RWPE1 (cell line): Measurements from ENCODE around the gene C1QB.
"Not testable (repeated sequence)": the region's sequence is repeated elsewhere in the genome, so short reads cannot be mapped to it uniquely, and the experiment has no call there.

Experiments
- CTCF ChIA-PET: fragments of 350-600 bp; sonication (Branson Sonifier 250); formaldehyde crosslinking; extraction: SDS; loops from one replicate; lab custom pipeline; 2021; lab: Yijun Ruan, JAX
- POLR2A ChIA-PET: fragments of 400-600 bp; formaldehyde crosslinking; extraction: SDS; loops from one replicate; lab custom pipeline; 2020; ENCODE audit warnings: antibody characterized with exemption; ENCODE audit not compliant: low non-redundant PET; lab: Yijun Ruan, JAX
- DNase-seq: peaks from one replicate; pipeline ENCODE4 v3.0.0; 2012; ENCODE audit warnings: low spot score
- H3K27ac ChIP-seq: fragments of 450-650 bp; 2 replicates; pipeline ENCODE4 v1.5.1; 2017
- CTCF ChIP-seq: fragments of 450-650 bp; conservative IDR thresholded peaks from 2 replicates; pipeline ENCODE4 v1.5.1; 2017; ENCODE audit warnings: low read depth, mild to moderate bottlenecking

The C1QB gene

GRCh38 chr1:22697980-22698379, 44.9 kb downstream of the C1QB start:
- DNase-seq = no peak
- no peak for TF ChIP-seq CTCF
- ChIA-PET CTCF (interaction anchor here (0.5 to 0.7 kb wide), 4 partner anchors 191 to 727 kb away, joined by 3 to 5 read pairs (median 4); no protein-coding TSS in a partner anchor), POLR2A (no interaction called here)
- no peak overlapping the region for H3K27ac ChIP-seq

GRCh38 chr1:22699681-22700520, 46.9 kb downstream of the C1QB start:
- TF ChIP-seq CTCF = no peak
- ChIA-PET CTCF (interaction anchor here (0.6 kb wide), 1 partner anchor 36 kb away, joined by 6 read pairs; no protein-coding TSS in a partner anchor), POLR2A (no interaction called here)
- H3K27ac ChIP-seq = no peak overlapping the region
- DNase-seq = no peak

- ChIA-PET POLR2A (no interaction called here), CTCF (interaction anchor here (0.5 to 2.8 kb wide), 3 partner anchors 27 to 261 kb away, joined by 3 to 18 read pairs (median 3); no protein-coding TSS in a partner anchor)
- DNase-seq = no peak
- no peak for TF ChIP-seq CTCF
- H3K27ac ChIP-seq = no peak overlapping the region
Measured at GRCh38 chr1:22702296-22703085, 49.5 kb downstream of the C1QB start.

- POLR2A ChIA-PET = no interaction called here
- CTCF ChIA-PET = interaction anchor here (0.6 to 2.8 kb wide), 16 partner anchors 10 to 558 kb away, joined by 3 to 22 read pairs (median 4); no protein-coding TSS in a partner anchor
- peak; percentile 90 for DNase-seq
- no peak overlapping the region for H3K27ac ChIP-seq
- TF ChIP-seq CTCF = peak; percentile 91
Measured at GRCh38 chr1:22704440-22705067, 51.5 kb downstream of the C1QB start.

DNA sequence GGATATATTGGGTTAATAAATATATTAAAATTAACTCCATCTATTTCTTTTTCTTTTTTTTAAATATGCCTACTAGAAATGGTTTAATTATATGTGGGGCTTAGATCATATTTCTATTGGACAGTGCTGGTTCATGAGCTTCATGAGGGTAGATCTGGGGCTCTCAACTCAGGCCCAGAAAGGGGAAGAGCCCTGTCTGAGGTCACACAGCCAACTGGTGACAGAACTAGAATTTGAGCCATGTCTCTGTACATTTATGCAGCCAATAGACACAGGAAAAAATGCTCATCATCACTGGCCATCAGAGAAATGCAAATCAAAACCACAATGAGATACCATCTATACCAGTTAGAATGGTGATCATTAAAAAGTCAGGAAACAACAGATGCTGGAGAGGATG, 52.5 kb downstream of the C1QB start:
- DNase-seq = no peak
- H3K27ac ChIP-seq = no peak overlapping the region
- ChIA-PET CTCF (interaction anchor here (0.6 to 2.6 kb wide), 5 partner anchors 19 to 446 kb away, joined by 3 to 22 read pairs (median 6); no protein-coding TSS in a partner anchor), POLR2A (no interaction called here)
- no peak for TF ChIP-seq CTCF

DNA sequence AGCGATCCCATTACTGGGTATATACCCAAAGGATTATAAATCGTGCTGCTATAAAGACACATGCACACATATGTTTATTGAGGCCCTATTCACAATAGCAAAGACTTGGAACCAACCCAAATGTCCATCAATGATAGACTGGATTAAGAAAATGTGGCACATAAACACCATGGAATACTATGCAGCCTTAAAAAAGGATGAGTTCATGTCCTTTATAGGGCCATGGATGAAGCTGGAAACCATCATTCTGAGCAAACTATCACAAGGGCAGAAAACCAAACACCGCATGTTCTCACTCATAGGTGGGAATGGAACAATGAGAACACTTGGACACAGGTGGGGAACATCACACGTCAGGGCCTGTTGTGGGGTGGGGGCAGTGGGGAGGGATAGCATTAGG, 53.1 kb downstream of the C1QB start:
- DNase-seq, POLR2A ChIA-PET, H3K27ac ChIP-seq: not testable (repeated sequence)
- CTCF ChIA-PET = interaction anchor here (0.6 kb wide), 1 partner anchor 445 kb away, joined by 6 read pairs; no protein-coding TSS in a partner anchor
